ENCODE results near the gene WDR49.
"Not testable (repeated sequence)": the region's sequence is repeated elsewhere in the genome, so short reads cannot be mapped to it uniquely, and the experiment has no call there.

The WDR49 gene

DNA sequence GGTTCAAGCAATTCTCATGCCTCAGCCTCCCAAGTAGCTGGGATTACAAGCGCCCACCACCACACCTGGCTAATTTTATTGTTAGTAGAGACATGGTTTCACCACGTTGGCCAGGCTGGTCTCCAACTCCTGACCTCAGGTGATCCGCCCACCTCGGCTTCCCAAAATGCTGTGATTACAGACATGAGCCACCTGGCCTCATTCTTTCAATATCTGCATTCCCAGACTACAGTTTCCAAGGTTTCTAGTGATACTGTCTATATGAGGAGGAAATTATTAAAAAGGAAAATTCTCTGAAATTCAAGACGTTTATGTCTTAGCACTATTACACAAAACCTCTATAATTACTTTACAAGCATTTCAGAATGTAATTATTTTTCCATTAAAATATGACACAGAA, 39.5 kb downstream of the WDR49 start:
- not testable (repeated sequence) for DNase-seq (ENCODE audit: low spot score)

DNA sequence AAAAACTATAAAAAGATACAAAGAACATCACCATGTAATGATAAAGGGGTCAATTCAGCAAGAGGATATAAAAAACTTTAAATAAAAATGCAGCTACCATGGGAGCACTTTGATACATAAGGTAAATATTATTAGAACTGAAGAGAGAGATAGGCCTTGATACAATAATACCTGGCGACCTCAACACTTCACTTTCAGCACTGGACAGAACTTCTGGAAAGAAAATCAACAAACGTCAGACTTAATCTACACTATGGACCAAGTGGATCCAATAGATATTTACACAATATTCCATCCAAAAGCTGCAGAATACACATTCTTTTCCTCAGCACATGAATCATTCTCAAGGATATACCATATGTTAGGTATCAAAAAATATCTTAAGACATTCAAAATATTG, 42.0 kb downstream of the WDR49 start:
- DNase-seq (ENCODE audit: low spot score): no peak

DNA sequence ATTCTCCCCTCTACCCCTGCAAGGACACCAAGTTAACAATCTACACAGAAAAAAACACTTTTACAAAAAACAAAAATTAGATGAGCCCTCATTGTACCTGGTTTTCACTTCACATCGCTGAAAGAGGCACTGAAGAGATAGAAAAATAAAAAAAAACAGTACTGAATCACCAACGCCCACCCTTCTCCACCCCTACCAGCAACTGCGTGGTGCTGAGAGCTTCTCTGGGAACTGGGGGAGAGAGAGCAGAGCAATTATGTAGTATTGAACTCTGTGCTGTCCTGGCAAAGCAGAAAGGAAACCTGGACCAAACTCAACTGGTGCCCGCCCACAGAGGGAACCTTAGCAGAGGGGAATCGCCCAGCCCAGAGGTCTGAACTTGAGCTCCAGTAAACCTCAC, 44.6 kb downstream of the WDR49 start:
- no peak for DNase-seq (ENCODE audit: low spot score)

DNA sequence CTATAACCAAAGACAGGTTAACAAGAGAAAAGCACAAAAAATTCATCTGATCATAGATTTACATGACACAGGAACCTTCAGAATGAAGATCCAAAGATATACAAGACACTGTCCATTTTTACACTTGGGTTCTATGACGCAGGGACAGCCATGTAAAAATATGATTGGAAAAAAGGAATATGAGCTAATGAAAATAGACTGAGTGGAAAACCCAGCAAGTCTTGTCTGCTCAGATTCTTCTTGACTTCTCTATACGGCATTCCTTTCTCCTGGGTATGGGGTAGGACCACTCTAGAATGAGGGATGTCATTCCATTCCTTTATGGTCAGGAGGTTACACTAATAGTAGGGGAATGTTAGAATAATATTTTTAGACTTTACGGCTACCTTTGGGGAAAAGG, 46.9 kb downstream of the WDR49 start:
- no peak for DNase-seq (ENCODE audit: low spot score)

GRCh38 chr3:167605871-167606270, 47.9 kb downstream of the WDR49 start:
- no peak for DNase-seq (ENCODE audit: low spot score)

GRCh38 chr3:167602041-167602440, 51.7 kb downstream of the WDR49 start:
- DNase-seq (ENCODE audit: low spot score): no peak

GRCh38 chr3:167587651-167588050, 66.1 kb downstream of the WDR49 start:
- DNase-seq (ENCODE audit: low spot score): no peak

GRCh38 chr3:167575000-167575600, 78.6 kb downstream of the WDR49 start:
- DNase-seq (ENCODE audit: low spot score): no peak

- DNase-seq (ENCODE audit: low spot score): no peak
Observed at GRCh38 chr3:167572991-167573390, 80.8 kb downstream of the WDR49 start.

DNA sequence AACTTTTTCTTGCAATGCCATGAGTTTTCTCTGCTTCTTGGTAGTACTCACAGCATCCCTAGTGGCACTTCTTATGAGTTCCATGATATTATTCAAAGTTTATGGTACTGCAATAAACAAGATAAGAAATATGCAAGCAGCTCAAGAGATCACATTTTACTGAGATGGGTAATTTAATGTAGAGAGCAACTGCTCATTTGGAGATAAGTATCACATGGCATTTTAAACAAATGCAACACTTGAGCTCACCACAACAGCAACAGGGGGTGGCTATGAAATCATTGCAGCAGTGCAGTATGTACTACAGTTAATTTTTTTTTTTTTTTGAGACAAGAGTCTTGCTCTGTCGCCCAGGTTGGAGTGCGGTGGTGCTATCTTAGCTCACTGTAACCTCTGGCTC, 85.1 kb downstream of the WDR49 start:
- DNase-seq (ENCODE audit: low spot score): no peak

- DNase-seq (ENCODE audit: low spot score): no peak
Observed at GRCh38 chr3:167565489-167565888, 88.3 kb downstream of the WDR49 start.

- DNase-seq (ENCODE audit: low spot score): no peak
Observed at GRCh38 chr3:167564612-167565011, 89.1 kb downstream of the WDR49 start.

- DNase-seq (ENCODE audit: low spot score): no peak
Observed at GRCh38 chr3:167559924-167560323, 93.8 kb downstream of the WDR49 start.

DNA sequence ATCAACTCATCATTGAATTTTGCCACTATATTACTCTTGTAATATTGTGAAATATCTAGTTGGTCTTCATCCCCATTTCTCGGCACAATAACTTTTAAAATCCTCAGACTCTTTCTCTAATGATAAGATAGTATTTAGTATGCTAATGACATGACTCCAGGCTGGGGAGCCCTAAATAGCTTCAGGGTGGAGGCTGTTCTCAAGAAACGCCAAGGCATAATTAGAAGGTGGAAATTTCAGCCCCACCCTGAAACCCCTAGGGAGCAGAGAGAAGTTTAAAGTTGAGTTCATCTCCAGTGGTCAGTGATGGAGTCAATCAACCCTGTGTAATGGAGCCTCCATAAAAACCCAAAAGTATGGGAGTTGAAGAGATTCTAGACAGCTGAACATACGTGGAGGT, 98.8 kb downstream of the WDR49 start:
- no peak for DNase-seq (ENCODE audit: low spot score)

DNA sequence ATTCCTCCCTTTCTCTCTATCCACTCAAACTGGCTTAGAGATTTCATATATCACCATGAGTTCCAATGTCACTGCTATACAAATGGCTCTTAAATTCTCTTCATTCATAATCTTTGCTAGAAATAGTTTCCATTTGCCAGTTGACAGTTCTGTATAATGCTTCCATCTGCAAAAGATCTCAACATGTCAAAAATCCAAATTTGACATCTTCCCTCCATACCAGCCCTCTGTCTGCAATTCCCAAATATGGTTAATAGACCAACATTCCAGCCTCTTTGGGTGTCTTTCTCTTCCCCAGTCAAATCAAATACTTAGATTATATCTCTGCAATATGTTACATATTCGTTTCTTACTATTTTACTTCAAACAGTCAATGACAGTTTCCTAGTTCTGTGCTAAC, 115.7 kb downstream of the WDR49 start:
- DNase-seq (ENCODE audit: low spot score): no peak

- no peak for DNase-seq (ENCODE audit: low spot score)
Observed at GRCh38 chr3:167521006-167521355, 132.8 kb downstream of the WDR49 start.

DNA sequence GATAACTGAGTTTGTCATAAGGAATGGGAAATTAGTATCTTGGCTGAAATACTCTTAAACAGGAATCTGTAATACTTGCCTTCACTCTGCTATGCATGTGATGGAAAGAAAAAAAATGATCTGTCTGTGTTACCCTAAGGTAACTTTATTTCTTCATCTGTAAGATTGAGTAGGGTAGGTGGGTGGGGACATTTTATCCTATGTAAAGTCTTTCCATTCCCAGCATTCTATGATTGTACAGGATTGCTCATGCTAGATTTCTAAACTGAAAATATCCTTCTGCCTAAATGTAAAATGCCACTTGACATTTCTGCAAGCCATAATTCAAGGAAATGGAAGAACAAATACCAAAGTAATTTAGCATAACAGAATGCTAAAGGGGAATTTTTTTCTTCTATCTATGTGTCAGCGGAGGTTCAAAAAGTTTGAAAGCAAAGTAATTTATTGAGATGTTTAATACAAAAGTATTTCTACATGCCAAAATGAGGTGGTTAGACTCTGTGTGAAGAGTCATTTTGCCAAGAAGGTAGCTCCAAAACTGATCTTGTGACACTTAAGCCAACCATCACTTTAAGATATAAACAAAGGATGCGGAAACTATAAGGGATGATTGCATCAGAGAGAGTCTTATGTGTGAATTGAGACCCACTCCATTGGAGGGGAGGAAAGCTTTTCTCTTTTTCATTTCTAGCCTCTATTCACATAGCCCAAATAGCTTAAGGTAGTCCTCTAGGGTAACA, 133.3 kb downstream of the WDR49 start:
- no peak for DNase-seq (ENCODE audit: low spot score)

- no peak for DNase-seq (ENCODE audit: low spot score)
Observed at GRCh38 chr3:167507954-167508353, 145.8 kb downstream of the WDR49 start.

DNA sequence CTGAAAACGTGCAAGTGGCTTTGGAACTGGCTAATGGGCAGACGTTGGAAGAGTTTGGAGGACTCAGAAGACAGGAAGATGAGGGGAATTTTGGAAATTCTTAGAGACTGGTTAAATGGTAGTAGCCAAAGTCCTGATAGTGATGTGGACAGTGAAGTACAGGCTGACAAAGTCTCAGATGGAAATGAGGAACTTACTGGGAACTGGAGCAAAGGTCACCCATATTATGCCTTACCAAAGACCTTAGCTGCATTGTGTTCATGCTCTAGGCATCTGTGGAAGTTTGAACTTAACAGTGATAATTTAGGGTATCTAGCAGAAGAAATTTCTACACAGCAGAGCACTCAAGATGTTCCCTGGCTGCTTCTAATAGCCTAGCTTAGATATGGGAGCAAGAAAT, 151.3 kb downstream of the WDR49 start:
- DNase-seq (ENCODE audit: low spot score): no peak

DNA sequence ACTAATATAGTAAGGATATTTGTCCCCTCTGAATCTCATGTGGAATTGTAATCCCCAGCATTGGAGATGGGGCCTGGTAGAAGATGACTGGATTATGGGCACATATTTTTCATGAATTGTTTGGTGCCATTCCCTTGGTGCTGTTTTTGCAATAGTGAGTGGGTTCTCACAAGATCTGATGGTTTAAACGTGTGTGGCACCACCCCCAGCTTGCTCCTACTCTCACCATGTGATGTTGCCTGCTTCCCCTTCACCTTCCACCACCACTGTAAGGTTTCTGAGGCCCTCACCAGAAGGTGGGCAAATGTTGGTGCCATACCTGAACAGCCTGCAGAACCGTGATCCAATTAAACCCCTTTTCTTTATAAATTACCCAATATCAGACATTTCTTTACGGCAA, 151.8 kb downstream of the WDR49 start:
- no peak for DNase-seq (ENCODE audit: low spot score)

DNA sequence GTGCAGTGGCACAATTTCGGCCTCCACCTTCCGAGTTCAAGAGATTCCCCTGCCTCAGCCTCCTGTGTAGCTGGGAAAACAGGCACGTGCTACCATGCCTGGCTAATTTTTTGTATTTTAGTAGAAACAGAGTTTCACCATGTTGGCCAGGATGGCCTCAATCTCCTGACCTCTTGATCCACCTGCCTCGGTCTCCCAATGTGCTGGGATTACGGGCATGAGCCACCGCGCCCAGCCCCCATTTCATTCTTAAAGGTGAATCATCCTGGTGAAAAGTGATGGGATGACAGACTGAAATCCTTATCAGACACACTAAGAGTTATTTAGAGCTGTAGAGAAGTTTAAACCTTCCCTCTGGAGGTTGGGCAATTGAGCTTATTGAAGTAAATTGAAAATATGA, 155.8 kb downstream of the WDR49 start:
- no peak for DNase-seq (ENCODE audit: low spot score)

DNA sequence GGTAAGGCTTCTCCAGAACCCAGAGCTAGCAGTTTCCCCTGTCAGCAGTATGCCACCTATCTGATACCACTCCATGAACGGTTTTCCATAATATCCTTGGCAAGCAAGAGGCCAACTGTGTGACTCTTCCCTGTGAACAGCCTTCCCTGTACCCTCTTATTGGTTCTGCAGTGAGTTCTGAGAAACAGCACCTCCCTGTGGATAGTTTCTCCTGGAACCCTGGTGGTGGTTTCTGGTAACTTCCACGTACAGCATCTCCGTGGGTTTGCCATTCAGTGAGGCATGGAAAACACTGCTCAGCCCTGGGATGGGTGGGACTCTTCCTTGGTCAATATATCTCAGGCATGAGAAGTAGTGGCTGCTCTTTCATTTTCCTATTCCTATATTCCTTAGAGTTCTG, 160.5 kb downstream of the WDR49 start:
- no peak for DNase-seq (ENCODE audit: low spot score)

DNA sequence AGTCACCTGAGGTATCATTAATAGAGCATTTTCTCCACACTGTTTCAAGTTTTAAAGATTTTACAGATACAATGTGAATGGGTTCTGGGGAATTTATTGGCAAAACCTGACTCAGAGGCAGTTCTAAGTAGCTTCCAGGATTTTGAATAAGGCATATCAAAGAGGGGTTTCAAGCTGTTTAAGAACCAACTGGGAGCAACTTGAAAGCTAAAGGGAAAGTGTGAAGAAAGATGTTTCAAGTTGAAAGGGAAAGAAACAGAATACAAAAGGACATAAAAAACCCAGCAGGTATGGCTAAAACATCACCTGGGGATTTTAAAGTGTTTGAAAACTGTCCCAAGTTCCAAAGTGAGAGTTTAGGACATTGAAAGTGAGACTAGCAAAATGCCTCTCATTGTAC, 162.1 kb downstream of the WDR49 start:
- no peak for DNase-seq (ENCODE audit: low spot score)

GRCh38 chr3:167489571-167489970, 164.2 kb downstream of the WDR49 start:
- DNase-seq (ENCODE audit: low spot score): no peak

Measured in kidney capillary endothelial cell (primary cell).